GM12892 (cell line): Measurements from ENCODE around the gene PLIN3.

ENCODE experiments used
- POLR2A ChIP-seq: IDR thresholded peaks from 2 replicates; pipeline ENCODE4 v1.6.1; 2011; ENCODE audit warnings: low read depth, low read length, control low read depth
- TAF1 ChIP-seq: IDR thresholded peaks from 2 replicates; pipeline ENCODE4 v1.6.1; 2011; ENCODE audit warnings: low read depth, mild to moderate bottlenecking, control low read depth, low read length, borderline replicate concordance

DNA sequence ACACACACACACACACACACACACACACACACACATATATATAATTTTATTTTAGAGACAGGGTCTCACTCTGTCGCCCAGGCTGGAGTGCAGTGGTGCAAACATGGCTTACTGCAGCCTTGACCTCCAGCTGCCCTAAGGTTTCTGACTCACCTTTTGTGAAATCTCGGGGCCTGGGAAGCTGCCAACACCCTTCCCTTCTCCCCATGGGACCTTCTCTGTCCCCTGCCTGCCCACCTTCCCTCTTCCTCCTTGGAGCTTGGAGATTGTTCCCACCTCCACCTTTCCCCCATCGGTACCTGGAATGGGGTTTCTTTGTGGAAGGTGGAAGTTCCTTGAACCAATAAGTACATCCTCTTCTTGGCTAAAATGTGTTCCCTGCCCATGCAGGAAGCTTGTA lies 28.9 kb upstream of the PLIN3 start:
- TF ChIP-seq POLR2A (no peak), TAF1 (no peak)
